Vagina (tissue), 2 donors: ENCODE data around the gene CHMP6. TPM values are rescaled to one million over a fixed set of nuclear protein-coding genes. Genes with fewer than 3 reads are reported as not detected.

Experiments used
- DNase-seq, 2 donors: peaks; one replicate each; pipeline ENCODE4 v3.0.0-alpha.2; 2017; ENCODE audit errors: extremely low spot score in 2 of 2
- H3K27ac ChIP-seq: fragments of 200-600 bp; sonication (generic); one replicate; pipeline ENCODE4 v1.5.1; 2019
- H3K27me3 ChIP-seq: fragments of 200-600 bp; sonication (generic); one replicate; pipeline ENCODE4 v1.5.1; 2019
- H3K36me3 ChIP-seq, 2 donors: fragments of 200-600 bp; sonication (generic); one replicate each; pipeline ENCODE4 v1.5.1; 2017 to 2019
- H3K4me1 ChIP-seq: fragments of 200-600 bp; sonication (generic); one replicate; pipeline ENCODE4 v1.5.1; 2019
- H3K4me3 ChIP-seq, 2 donors: fragments of 200-600 bp; sonication (generic); 1 replicate in 1 of 2; 2 replicates in 1 of 2; pipeline ENCODE4 v1.5.1; 2016 to 2019
- H3K9me3 ChIP-seq: fragments of 200-600 bp; sonication (generic); one replicate; pipeline ENCODE4 v1.5.1; 2019
- CTCF ChIP-seq, 3 experiments: fragments of 450-650 bp in 2 of 3; fragments of 200-600 bp in 1 of 3; sonication (generic) in 1 of 3; IDR thresholded peaks; one replicate each; pipeline ENCODE4 v1.5.1; 2017 to 2019; ENCODE audit warnings: antibody characterized with exemption in 3 of 3, mild to moderate bottlenecking in 2 of 3, moderate library complexity in 2 of 3
- POLR2A ChIP-seq, 2 donors: fragments of 450-650 bp; IDR thresholded peaks; one replicate each; pipeline ENCODE4 v1.6.1; 2017; ENCODE audit warnings: antibody characterized with exemption in 2 of 2, mild to moderate bottlenecking in 2 of 2, moderate library complexity in 2 of 2
- POLR2AphosphoS5 ChIP-seq, 2 donors: sonication (generic); formaldehyde crosslinking; IDR thresholded peaks; one replicate each; pipeline ENCODE4 v1.9.0; 2017; ENCODE audit warnings: antibody characterized with exemption in 2 of 2, mild to moderate bottlenecking in 2 of 2, low read depth in 1 of 2; ENCODE audit not compliant: insufficient read depth in 1 of 2
- intact Hi-C: fragments of 100-400 bp; cut with DNase I; formaldehyde crosslinking; loops from one replicate; pipeline ENCODE4 v1.15.1; 2023
- total RNA-seq: library from RNA; depleted of rRNA; stranded (reverse); fragments of >200 nt; gene quantifications from one replicate; pipeline ENCODE4 v1.2.3, GENCODE V29; 2016

CHMP6 gene
- total RNA-seq, 1 donor from 2014 or later: 31.7 TPM

GRCh38 chr17:80996422-80997305 is 5.0 kb downstream of the CHMP6 start:
- Histone ChIP-seq H3K27ac (no peak overlapping the region), H3K36me3 (peaks cover 0 to 49% of the 10 kb centered on the region in 2 donors), H3K27me3 (no peaks in the 10 kb centered on the region), H3K4me3 (no peak overlapping the region), H3K4me1 (peaks cover 23% of the 10 kb centered on the region), H3K9me3 (no peaks in the 10 kb centered on the region)
- TF ChIP-seq POLR2A (IDR thresholded peaks at IDR 0.05) (no peak), POLR2AphosphoS5 (IDR thresholded peaks at IDR 0.05; ENCODE audit: insufficient read depth in 1 of 2, low read depth in 1 of 2) (no peak), CTCF (IDR thresholded peaks at IDR 0.05) (no peak)
- intact Hi-C loops: no loop called here
- no peak for DNase-seq

DNA sequence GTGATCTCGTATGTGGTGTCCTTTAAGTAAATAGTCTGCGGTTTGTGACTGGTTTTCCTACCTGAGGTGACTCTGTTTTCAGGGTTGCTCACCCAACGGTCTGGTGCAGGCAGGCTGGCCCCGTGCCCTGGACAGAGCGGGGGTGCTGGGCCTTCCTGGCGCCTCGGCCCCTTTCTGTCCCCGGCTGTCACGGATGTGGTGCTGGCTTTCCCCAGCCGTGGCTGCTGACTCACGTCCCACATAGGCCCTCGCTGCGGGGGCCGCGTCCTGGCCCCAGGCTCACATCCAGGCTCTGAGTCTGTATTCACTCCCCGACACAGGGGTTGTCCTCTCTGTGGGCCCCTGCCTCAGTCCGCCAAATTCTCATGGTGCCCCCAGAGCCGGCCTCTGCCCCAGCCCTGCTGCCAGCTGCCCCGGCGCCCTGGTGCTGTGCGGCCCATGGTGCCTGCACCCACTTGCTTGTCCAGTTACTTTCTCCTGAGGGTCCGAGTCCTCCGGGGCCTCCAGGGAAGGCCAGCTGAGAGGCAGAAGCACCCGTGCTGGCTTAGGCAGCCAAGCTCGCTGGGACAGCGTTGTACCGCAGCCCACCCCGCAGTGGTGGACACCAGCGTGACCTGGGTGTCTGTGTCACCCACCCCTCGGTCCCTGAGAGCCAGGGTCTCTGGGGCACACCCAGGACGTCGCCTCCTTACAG is 5.9 kb downstream of the CHMP6 start:
- TF ChIP-seq CTCF (IDR thresholded peaks at IDR 0.05) (no peak), POLR2A (IDR thresholded peaks at IDR 0.05) (no peak), POLR2AphosphoS5 (IDR thresholded peaks at IDR 0.05; ENCODE audit: insufficient read depth in 1 of 2, low read depth in 1 of 2) (no peak)
- DNase-seq: no peak
- Histone ChIP-seq H3K27me3 (no peaks in the 10 kb centered on the region), H3K4me3 (no peak overlapping the region), H3K27ac (no peak overlapping the region), H3K36me3 (peaks cover 0 to 49% of the 10 kb centered on the region in 2 donors), H3K4me1 (peaks cover 28% of the 10 kb centered on the region), H3K9me3 (no peaks in the 10 kb centered on the region)
- intact Hi-C loops: no loop called here

GRCh38 chr17:80998118-80998747 is 6.6 kb downstream of the CHMP6 start:
- no peak for DNase-seq
- H3K36me3 ChIP-seq: peaks cover 0 to 49% of the 10 kb centered on the region in 2 donors
- H3K4me3 ChIP-seq: no peak overlapping the region
- H3K27me3 ChIP-seq: no peaks in the 10 kb centered on the region
- TF ChIP-seq POLR2A (IDR thresholded peaks at IDR 0.05) (no peak), POLR2AphosphoS5 (IDR thresholded peaks at IDR 0.05; ENCODE audit: insufficient read depth in 1 of 2, low read depth in 1 of 2) (no peak), CTCF (IDR thresholded peaks at IDR 0.05) (no peak)
- no peak overlapping the region for H3K27ac ChIP-seq
- intact Hi-C loops: no loop called here
- H3K9me3 ChIP-seq: no peaks in the 10 kb centered on the region
- H3K4me1 ChIP-seq: peaks cover 28% of the 10 kb centered on the region

DNA sequence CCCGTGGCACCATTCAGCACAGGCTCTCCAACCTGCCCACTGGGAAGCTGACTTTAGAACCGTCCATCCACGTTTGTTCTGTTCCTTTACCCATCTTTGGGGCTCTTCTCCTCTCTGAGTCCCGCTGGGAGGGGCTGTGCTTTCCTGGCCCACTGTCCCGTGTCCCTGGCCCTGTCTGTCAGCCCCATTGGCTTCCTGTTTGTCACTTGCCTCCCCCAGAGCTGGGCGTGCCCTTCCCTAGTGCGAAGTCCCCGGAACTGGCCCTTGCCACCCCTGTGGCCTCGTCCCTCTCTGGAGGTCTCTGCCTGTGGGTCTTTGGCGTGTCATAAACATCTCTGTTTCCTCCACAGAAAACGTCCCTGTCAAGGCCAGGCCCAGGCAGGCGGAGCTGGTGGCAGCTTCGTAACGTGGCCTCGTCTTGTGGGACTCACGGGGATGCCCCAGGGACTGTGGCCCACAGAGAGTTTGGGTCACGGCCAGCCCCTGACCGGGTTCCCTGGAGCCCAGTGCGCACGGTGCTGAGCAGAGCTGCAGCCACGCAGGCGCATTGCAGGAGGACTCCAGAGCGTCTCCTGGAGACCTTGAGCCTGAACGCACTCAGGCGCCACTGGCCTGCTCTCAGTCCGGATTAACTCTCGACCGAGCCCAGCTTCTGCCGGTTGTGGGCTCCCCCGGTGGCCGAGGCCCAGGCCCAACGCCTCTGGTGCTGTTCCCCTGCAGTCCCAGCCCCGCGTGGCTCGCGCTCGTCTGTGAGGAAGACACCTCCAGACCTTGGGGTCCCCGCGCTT is 7.3 kb downstream of the CHMP6 start:
- intact Hi-C loops: no loop called here
- no peak for DNase-seq

More for the DNA sequence above, 7.3 kb downstream of the CHMP6 start:
- Histone ChIP-seq H3K4me1 (peaks cover 28% of the 10 kb centered on the region), H3K4me3 (no peak overlapping the region), H3K27me3 (no peaks in the 10 kb centered on the region), H3K9me3 (no peaks in the 10 kb centered on the region), H3K36me3 (peaks cover 0 to 49% of the 10 kb centered on the region in 2 donors), H3K27ac (no peak overlapping the region)
- TF ChIP-seq CTCF (IDR thresholded peaks at IDR 0.05): no peak
- TF ChIP-seq POLR2A (IDR thresholded peaks at IDR 0.05): no peak
- no peak for TF ChIP-seq POLR2AphosphoS5 (IDR thresholded peaks at IDR 0.05; ENCODE audit: insufficient read depth in 1 of 2, low read depth in 1 of 2)
